Stimulated activated CD4-positive, alpha-beta T cell treated with anti-CD3 and anti-CD28 coated beads, Interleukin-1b, Interleukin-23, amount 100 ng/mL, for 1 hour (primary cell): ENCODE data around the gene FSTL4.
"Not testable (repeated sequence)": the region's sequence is repeated elsewhere in the genome, so short reads cannot be mapped to it uniquely, and the experiment has no call there.

Experiments
- DNase-seq, 2 donors: peaks; one replicate each; pipeline ENCODE4 v3.0.0-alpha.2; 2020; ENCODE audit warnings: low read depth in 2 of 2

The FSTL4 gene

GRCh38 chr5:133222979-133223378 is 389.4 kb downstream of the FSTL4 start:
- DNase-seq = no peak

DNA sequence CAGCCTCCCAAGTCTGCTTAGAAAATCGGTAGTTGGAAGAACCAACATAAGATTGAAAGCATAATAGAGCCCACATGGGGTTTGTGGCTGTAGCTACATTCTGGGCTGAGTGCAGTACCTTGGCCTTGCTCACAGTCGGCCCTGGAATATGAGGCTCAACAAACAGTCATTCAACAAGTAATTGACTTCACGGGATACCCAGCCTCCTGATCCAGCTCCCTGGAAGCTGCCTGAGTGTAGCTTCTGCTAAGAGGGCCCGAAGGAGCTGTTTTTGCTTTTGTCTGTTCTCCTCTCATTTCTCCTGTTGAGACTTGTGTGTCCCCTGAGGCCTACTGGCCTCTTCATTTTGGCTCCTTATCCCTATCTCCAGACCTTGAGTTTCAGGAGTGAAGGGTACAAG is 389.8 kb downstream of the FSTL4 start:
- DNase-seq = no peak

- DNase-seq = no peak
These were observed 390.3 kb downstream of the FSTL4 start for GRCh38 chr5:133222040-133222439.

DNA sequence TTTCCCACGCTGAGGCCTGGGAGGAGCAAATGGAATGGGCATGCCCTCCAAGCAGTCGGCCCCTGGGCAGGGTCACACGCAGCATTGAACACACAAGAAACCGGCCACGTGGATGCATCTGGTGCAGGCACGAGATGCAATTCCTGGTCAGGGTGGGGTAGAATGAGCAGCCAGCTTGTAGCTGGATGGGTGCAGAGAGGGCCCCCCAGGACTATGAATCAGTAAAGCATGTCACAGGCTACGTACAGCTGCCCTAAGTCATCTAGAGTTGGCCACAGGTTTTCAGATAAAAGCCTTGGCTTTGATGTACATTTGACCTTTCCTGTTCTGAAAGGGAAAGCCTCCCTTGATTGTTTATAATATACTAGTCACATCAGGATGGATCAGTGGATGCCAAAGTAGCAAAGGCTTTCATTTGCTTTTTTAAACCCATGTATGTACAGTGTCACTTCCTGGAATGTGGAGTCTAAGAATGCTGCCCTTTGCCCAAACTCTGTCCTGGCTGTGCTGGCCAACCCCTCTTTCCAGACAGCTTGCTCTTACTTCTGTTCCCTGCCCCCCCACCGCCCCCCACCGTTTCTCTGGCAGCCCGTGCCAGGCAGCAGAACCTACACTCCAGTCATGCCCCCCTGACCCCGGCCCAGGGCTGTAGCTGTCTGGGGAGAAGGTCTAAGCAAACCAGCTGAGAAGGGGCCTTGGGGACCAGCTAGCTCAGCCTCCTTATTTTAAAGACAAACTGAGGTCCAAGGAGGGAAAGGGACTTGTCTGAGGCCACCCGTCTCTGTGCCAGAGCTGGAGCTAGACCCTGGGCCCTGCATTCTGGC is 391.3 kb downstream of the FSTL4 start:
- DNase-seq = no peak

DNA sequence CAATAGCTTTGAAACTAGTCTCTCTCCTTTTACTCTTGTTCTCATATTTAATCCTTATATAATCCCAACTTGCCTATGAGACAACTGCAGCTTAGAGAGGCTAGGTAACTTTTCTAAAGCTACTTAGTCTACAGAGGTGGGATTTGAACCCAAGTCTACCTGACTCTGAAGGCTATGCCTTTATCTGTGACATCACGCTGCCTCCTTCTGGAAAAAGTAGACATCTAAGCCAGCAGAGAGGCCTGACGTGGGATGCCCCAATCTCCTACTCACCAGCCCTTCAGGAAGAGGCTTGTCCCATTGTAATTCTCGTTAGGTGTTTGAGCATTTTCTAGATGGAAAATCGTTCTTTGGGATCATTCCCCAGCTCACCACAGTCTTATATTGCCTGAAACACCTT is 393.0 kb downstream of the FSTL4 start:
- no peak for DNase-seq

- DNase-seq = not testable (repeated sequence)
These were observed 396.2 kb downstream of the FSTL4 start for GRCh38 chr5:133216138-133216537.

GRCh38 chr5:133214153-133214820 is 398.1 kb downstream of the FSTL4 start:
- DNase-seq = no peak

- no peak for DNase-seq
These were observed 406.7 kb downstream of the FSTL4 start for GRCh38 chr5:133205649-133206048.

GRCh38 chr5:133205204-133205603 is 407.1 kb downstream of the FSTL4 start:
- no peak for DNase-seq

DNA sequence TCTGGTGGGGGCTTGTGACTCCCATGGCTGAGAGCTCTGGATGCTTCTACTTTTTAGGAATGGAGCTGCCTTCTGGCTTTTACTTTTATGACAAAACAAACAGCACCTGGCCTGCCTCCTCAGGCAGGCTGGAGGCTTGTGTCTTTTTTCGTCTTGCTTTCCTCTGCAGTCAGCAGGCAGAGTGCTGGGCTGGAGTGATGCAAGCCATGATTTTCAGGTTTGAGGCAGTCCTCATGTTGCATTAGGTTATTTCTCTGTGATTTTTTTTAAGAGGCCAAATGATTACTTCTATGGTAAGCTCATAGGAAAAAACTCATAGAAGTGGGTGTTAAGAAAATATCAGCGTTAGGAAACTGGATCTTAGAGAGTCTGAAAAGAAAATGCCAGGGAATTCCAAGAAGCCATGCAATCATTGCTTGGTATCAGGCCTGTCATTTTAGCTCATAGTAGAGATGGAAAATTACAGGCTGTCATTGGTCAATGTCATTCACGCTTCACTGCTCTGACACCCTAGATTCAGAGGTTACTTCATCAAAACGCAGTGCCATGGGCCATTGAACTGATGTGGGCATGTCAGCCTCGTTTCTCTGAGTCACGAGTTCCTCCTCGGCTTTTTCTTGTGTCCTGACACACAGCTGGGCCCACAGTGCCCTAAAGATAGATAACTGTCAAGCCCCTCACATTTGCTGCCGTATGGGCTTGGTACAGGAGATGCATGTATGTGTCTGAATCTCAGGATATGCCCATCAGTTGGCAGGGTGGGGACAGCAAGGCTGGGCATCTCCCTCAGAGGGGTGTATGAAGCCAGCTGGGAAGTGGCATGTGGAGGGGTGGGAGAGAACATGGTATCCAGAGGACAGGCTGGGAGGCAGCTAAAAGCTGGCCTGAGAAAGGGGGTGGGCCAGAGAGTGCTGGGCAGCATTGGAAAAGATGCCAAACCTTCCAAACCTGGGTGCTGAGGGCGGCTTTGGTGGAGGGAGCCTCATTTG is 408.7 kb downstream of the FSTL4 start:
- DNase-seq = no peak

GRCh38 chr5:133202066-133202665 is 410.2 kb downstream of the FSTL4 start:
- DNase-seq = no peak

DNA sequence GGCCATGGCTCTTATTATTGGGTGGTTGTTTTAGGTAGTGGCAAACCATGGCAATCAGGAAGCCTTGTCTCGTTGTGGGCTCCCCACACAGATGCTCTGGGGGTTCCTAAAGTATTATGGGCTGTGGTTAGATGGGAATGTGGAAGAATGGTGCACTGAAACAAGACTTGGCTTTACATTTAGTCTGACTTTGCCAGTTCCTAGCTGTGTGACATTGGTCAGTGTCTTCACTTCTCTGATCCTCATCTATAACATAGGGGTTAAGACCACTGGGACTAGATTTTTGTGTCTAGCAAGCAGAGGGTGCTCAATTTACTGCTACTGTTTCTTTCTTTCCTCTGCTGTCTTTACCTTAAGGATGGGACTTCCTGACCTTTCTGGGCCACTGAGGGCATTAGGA is 411.0 kb downstream of the FSTL4 start:
- no peak for DNase-seq

DNA sequence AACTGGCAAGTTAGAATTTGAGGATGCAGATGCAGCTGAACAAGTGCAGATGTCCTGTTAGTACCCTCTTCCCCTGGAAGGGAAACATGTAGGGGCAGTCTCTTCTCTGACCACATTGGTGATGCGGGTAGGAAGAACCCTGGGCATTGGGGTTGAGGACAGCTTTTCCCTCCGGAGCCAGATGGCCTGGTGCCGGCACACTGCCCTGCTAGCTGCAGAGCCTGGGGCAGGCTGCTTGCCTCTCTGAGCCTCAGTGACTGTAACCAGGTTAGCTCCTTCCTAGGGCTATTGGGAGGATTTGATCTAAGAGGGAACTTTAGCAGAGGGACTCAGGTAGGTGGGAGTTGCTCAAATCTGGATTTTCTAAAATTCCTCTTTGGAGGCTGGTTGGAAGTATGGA is 412.1 kb downstream of the FSTL4 start:
- DNase-seq = no peak

DNA sequence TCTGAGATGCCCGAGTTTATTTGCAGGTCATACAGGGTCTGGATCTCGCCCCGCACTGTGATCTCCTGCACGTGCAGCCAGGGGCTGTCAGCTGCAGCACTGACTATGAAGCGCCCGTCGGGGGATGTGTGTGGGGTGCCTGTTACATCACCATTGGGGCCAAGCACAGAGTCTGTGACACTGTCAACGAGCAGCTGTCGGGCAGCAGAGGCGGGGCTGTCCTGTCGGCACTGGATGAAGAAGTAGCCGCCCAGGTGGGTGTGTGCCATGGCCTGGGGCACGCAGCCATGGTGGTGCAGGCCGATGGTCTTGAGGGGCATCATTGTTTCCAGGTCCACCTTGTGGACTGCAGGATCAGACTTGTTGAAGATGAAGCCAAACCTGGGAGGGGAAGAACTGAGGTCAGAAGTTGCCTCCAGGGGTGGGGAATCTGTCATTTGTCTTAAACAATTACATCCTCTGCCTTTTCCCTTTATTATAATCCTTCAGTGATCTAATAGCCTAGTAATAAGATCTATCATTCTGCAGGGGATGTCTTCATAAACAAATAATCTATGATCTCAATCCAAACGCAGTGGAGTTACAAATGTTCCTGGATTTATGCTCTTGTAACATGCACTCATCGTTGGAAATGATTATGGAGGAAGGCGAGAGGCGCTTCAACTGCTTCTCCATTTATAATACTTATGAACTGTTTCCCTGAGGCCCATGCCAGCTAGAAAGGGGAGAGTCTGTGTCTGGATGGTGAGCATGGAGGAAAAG is 412.7 kb downstream of the FSTL4 start:
- DNase-seq = no peak

- DNase-seq = no peak
These were observed 413.8 kb downstream of the FSTL4 start for GRCh38 chr5:133198511-133198910.

DNA sequence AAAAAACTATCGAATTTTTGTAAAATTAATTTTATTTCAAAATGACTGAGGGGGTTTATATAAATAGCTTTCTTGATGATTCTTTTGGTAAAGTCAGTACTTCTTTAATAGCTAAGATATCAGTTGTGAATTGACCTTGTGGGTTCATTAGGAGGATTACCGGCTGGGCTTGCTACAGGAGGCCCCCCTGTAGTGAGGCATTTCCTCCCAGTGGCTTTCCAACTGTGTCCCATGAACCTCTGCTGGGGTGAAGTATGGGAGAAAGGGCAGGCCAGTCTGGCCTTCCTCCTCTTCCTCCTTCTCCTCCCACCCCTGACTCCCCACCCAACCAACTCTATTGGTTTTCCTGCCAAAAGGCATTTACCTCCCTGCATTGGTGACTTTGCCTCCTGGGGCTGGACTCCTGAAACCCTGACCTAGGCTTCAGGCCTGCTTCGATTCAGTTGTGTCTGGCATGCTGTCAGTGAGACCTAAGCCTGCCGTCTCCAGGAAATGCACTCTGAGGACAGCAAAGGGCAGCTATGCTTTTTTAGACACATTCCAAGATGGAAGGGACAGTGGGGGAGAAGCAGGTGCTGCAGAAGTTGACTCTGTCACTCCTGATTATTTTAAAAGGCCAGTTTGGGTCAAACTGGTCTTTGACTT is 415.8 kb downstream of the FSTL4 start:
- DNase-seq = no peak

- DNase-seq = no peak
These were observed 417.1 kb downstream of the FSTL4 start for GRCh38 chr5:133195250-133195649.

DNA sequence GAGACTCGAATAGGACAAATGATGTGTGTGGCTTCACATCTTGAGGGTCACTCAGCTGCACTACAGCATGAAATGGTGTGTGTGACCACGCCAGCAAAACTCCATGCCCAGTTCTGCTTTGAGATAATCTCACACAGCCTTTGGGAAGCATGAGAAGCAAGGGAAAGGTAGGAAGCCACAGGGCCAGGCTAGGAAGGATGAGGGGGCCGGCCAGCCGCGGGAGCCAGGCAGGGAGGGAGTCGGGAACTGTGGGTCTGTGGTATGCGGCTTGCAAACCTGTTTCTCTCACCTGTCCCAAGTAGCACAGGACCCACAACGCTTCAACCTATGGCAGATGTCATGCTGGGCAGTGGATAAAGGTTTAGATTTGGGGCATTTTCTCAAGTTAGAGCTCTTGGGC is 418.5 kb downstream of the FSTL4 start:
- no peak for DNase-seq

- DNase-seq = no peak
These were observed 419.6 kb downstream of the FSTL4 start for GRCh38 chr5:133192716-133193115.

DNA sequence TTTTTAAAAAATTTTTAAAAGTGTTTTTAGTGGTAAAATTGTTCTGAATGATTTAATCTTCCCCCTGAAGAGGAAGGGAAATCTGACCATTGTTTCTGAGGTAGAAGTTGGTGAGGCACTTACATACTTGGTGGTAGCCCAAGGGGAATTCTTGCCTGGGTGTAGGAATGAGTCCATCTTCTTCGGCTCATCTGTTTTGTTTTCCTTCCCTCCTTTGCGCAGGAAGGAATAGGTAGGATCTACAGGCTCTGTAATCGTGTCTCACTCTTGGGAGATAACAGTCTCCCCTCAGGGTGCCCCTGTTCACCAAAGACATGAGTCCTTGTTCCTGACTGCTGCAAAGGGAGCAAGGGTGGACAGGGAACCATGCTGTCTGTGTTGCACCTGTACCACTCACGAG is 422.5 kb downstream of the FSTL4 start:
- no peak for DNase-seq

- DNase-seq = no peak
These were observed 432.9 kb downstream of the FSTL4 start for GRCh38 chr5:133179405-133179804.
